Activated naive CD8-positive, alpha-beta T cell treated with anti-CD3 and anti-CD28 coated beads, Interleukin-2, amount 10 ng/mL, durations not matched to agents 7 days and 5 days (primary cell): ENCODE measurements around the gene SERPINA10. TPM values are rescaled to one million over a fixed set of nuclear protein-coding genes. Genes with fewer than 3 reads are reported as not detected.
"Not testable (repeated sequence)": the region's sequence is repeated elsewhere in the genome, so short reads cannot be mapped to it uniquely, and the experiment has no call there.

Source experiments
- ATAC-seq: fragments of 150-1000 bp; cut with Tn5 transposase; one replicate; pipeline ENCODE4 v1.10.0; 2021; ENCODE audit warnings: low read depth, moderate library complexity
- POLR2A ChIA-PET: fragments of 350-600 bp; sonication (Branson Sonifier 250); formaldehyde crosslinking; loops from one replicate; lab custom pipeline; 2021; ENCODE audit warnings: antibody characterized with exemption; lab: Charles Lee
- DNase-seq: peaks from one replicate; pipeline ENCODE4 v3.0.0; 2021
- H3K27ac Mint-ChIP-seq: one replicate; pipeline ENCODE4 v1.8.0; 2022; ENCODE audit warnings: mild to moderate bottlenecking, mixed read lengths
- H3K27me3 Mint-ChIP-seq: one replicate; pipeline ENCODE4 v1.8.0; 2022; ENCODE audit warnings: mild to moderate bottlenecking, moderate library complexity, mixed read lengths
- H3K36me3 Mint-ChIP-seq: one replicate; pipeline ENCODE4 v1.8.0; 2021; ENCODE audit warnings: mild to moderate bottlenecking, mixed read lengths
- H3K4me1 Mint-ChIP-seq: one replicate; pipeline ENCODE4 v1.8.0; 2021; ENCODE audit warnings: mixed read lengths
- H3K4me3 Mint-ChIP-seq: one replicate; pipeline ENCODE4 v1.8.0; 2022; ENCODE audit warnings: mild to moderate bottlenecking, moderate library complexity, mixed read lengths
- H3K9me3 Mint-ChIP-seq: one replicate; pipeline ENCODE4 v1.8.0; 2021; ENCODE audit warnings: mixed read lengths
- total RNA-seq, 2 experiments: library from RNA; stranded (reverse); gene quantifications; one replicate each; pipeline ENCODE4 v1.2.3, GENCODE V29; 2021

The SERPINA10 gene
- total RNA-seq, 2 experiments from 2014 or later: not detected

- POLR2A ChIA-PET: no interaction called here
- Mint-ChIP-seq H3K4me1 (peaks cover 2% of the 10 kb centered on the region), H3K27ac (no peak overlapping the region), H3K36me3 (no peaks in the 10 kb centered on the region), H3K27me3 (peaks cover 7% of the 10 kb centered on the region), H3K9me3 (no peaks in the 10 kb centered on the region), H3K4me3 (no peak overlapping the region)
- DNase-seq (no peak), ATAC-seq (no peak)
Measured at GRCh38 chr14:94284221-94284620, 8.8 kb downstream of the SERPINA10 start.

GRCh38 chr14:94282991-94283723 lies 9.9 kb downstream of the SERPINA10 start:
- POLR2A ChIA-PET: no interaction called here

DNA sequence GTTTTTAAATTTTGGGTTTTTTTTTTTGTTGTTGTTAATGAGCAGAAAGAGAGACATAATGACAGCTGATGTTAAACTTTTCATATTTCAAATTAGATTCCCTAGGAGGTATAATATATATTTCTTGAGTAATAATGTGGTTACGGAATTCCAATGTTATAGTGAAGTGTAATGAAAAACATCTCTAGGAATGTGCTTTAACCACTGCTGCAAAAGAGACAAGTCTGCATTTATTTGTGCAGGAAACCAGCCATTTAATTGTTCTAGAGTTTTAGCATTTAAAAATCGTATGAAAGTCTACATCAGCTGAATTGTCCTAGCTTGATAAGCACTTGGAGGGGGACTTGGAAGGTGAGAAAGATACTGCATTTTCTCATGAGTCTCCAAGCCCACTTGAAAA lies 14.3 kb downstream of the SERPINA10 start:
- H3K27me3 Mint-ChIP-seq: peaks cover 11% of the 10 kb centered on the region
- H3K4me1 Mint-ChIP-seq: no peaks in the 10 kb centered on the region
- H3K4me3 Mint-ChIP-seq: no peak overlapping the region
- H3K36me3 Mint-ChIP-seq: no peaks in the 10 kb centered on the region
- no peak overlapping the region for H3K27ac Mint-ChIP-seq
- POLR2A ChIA-PET: no interaction called here
- no peaks in the 10 kb centered on the region for H3K9me3 Mint-ChIP-seq
- ATAC-seq (no peak), DNase-seq (no peak)

More at GRCh38 chr14:94282991-94283723, 9.9 kb downstream of the SERPINA10 start:
- Mint-ChIP-seq H3K4me3 (no peak overlapping the region), H3K27ac (no peak overlapping the region), H3K9me3 (no peaks in the 10 kb centered on the region), H3K4me1 (peaks cover 2% of the 10 kb centered on the region), H3K36me3 (no peaks in the 10 kb centered on the region), H3K27me3 (peaks cover 7% of the 10 kb centered on the region)
- DNase-seq (no peak), ATAC-seq (no peak)

DNA sequence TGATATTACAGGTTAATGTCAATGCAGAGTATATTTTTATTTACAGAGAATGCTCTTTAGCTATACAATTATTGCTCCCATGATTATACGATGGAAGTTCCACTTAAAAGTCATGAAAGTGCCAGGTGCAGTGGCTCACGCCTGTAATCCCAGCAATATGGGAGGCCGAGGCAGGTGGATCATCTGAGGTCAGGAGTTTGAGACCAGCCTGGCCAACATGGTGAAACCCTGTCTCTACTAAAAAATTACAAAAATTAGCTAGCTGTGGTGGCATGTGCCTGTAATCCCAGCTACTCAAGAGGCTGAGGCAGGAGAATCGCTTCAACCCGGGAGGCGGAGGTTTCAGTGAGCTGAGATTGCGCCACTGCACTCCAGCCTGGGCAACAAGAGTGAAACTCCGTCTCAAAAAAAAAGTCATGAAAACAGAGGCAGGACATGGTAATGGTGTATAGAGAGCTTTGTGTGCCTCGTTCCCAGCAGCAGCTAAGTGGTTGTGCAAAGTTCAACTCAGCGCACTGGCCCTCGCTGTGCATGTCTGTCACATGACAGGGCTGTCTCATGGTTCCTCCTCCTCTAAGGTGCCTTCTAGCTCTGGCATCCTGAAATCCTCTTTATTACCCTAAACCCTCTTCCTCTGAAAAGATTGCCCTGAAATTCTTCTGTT lies 16.0 kb downstream of the SERPINA10 start:
- H3K4me1 Mint-ChIP-seq, DNase-seq, H3K27ac Mint-ChIP-seq, H3K9me3 Mint-ChIP-seq, H3K36me3 Mint-ChIP-seq, ATAC-seq, H3K4me3 Mint-ChIP-seq, POLR2A ChIA-PET: not testable (repeated sequence)
- H3K27me3 Mint-ChIP-seq: peaks cover 17% of the 10 kb centered on the region

DNA sequence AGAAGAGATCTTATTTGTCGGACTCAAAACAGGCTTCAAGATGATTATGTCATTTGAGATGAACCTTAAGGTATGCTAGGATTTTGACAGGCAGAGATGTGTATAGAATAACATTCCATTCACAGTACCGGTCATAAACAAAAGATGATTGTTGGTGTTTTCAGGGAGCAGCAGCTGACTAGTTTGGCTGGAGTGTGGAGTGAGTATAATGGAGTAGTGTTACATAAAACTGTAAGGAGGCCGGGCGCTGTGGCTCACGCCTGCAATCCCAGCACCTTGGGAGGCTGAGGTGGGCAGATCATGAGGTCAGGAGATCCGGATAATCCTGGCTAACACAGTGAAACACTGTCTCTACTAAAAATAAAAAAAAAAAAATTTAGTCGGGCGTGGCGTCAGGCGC lies 23.9 kb downstream of the SERPINA10 start:
- no peak overlapping the region for H3K27ac Mint-ChIP-seq
- H3K36me3 Mint-ChIP-seq: no peaks in the 10 kb centered on the region
- H3K27me3 Mint-ChIP-seq: peaks cover 23% of the 10 kb centered on the region
- no peaks in the 10 kb centered on the region for H3K9me3 Mint-ChIP-seq
- POLR2A ChIA-PET: no interaction called here
- H3K4me3 Mint-ChIP-seq: no peak overlapping the region
- no peaks in the 10 kb centered on the region for H3K4me1 Mint-ChIP-seq
- DNase-seq (no peak), ATAC-seq (no peak)

DNA sequence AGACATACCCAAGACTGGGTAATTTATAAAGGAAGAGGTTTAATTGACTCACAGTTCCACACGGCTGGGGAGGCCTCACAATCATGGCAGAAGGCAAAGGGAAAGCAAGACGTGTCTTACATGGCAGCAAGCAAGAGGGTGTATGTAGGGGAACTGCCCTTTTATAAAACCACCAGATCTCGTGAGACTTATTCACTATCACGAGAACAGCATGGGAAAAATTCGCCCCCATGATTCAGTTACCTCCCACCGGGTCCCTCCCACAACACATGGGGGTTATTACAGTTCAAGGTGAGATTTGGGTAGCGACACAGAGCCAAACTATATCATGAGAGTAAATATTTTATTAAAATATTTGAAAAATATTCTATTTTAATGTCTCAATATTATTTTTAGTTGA lies 24.5 kb downstream of the SERPINA10 start:
- ATAC-seq, POLR2A ChIA-PET, DNase-seq, H3K4me1 Mint-ChIP-seq, H3K27ac Mint-ChIP-seq, H3K9me3 Mint-ChIP-seq, H3K4me3 Mint-ChIP-seq, H3K36me3 Mint-ChIP-seq: not testable (repeated sequence)
- H3K27me3 Mint-ChIP-seq: peaks cover 23% of the 10 kb centered on the region

DNA sequence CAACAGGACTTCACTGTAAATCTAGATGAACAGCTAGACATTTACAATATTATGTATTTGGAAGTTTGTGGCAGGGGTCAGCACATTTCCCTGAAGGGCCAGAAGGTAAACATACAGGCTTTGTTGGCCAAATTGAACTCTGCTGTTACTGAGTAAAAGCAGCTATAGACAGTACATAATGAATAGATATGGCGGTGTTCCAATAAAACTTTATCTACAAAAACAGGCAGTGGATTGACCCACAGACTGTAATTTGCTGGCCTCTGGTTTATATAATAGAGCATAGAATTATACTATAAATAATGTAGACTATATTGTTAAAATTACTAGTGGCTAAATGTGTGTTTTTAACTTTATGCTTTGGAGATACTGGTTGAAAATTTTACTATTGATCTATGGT lies 25.7 kb downstream of the SERPINA10 start:
- no peak for ATAC-seq
- Mint-ChIP-seq H3K27me3 (peaks cover 18% of the 10 kb centered on the region), H3K9me3 (peaks cover 5% of the 10 kb centered on the region), H3K4me3 (no peak overlapping the region), H3K4me1 (no peaks in the 10 kb centered on the region), H3K36me3 (no peaks in the 10 kb centered on the region), H3K27ac (no peak overlapping the region)
- POLR2A ChIA-PET: no interaction called here
- no peak for DNase-seq

- H3K4me1 Mint-ChIP-seq, H3K4me3 Mint-ChIP-seq, H3K9me3 Mint-ChIP-seq, H3K27ac Mint-ChIP-seq, H3K36me3 Mint-ChIP-seq, H3K27me3 Mint-ChIP-seq, ATAC-seq, POLR2A ChIA-PET, DNase-seq: not testable (repeated sequence)
Measured at GRCh38 chr14:94264195-94264594, 28.9 kb downstream of the SERPINA10 start.

- POLR2A ChIA-PET: no interaction called here
Measured at GRCh38 chr14:94244182-94244581, 48.9 kb downstream of the SERPINA10 start.

GRCh38 chr14:94239406-94239805 lies 53.7 kb downstream of the SERPINA10 start:
- POLR2A ChIA-PET: no interaction called here
- Mint-ChIP-seq H3K27me3 (peaks cover 4% of the 10 kb centered on the region), H3K9me3 (no peaks in the 10 kb centered on the region), H3K36me3 (no peaks in the 10 kb centered on the region), H3K4me1 (peaks cover 7% of the 10 kb centered on the region), H3K4me3 (no peak overlapping the region), H3K27ac (no peak overlapping the region)
- ATAC-seq (no peak), DNase-seq (no peak)

More at GRCh38 chr14:94244182-94244581, 48.9 kb downstream of the SERPINA10 start:
- Mint-ChIP-seq H3K27ac (no peak overlapping the region), H3K4me3 (no peak overlapping the region), H3K36me3 (no peaks in the 10 kb centered on the region), H3K4me1 (no peaks in the 10 kb centered on the region), H3K27me3 (peaks cover 12% of the 10 kb centered on the region), H3K9me3 (no peaks in the 10 kb centered on the region)
- no peak for ATAC-seq
- DNase-seq: no peak

DNA sequence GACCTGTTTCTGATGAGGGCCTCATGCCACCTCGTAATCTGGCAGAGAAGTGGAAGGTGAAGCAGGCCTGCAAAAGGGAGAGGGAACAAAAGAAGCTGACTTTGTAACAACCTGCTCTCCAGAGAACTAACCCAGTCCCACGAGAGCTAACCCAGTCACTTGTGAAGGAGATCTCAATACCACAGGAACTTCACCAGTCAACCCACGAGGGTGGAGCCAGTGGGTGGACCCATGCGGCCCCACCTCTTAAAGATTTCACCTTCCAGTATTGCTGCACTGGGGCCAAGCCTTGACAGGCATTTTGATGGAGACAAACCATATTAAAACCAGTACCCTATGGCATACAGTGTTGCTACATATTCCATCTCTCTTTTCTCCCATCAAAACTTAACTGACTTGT lies 55.1 kb downstream of the SERPINA10 start:
- Mint-ChIP-seq H3K36me3 (no peaks in the 10 kb centered on the region), H3K27ac (no peak overlapping the region), H3K9me3 (no peaks in the 10 kb centered on the region), H3K4me1 (peaks cover 7% of the 10 kb centered on the region), H3K27me3 (peaks cover 2% of the 10 kb centered on the region), H3K4me3 (no peak overlapping the region)
- DNase-seq: no peak
- POLR2A ChIA-PET: no interaction called here
- no peak for ATAC-seq

GRCh38 chr14:94237046-94237445 lies 56.0 kb downstream of the SERPINA10 start:
- no peak for DNase-seq
- H3K9me3 Mint-ChIP-seq: no peaks in the 10 kb centered on the region
- H3K27me3 Mint-ChIP-seq: peaks cover 2% of the 10 kb centered on the region
- no peak for ATAC-seq
- POLR2A ChIA-PET: no interaction called here
- H3K4me3 Mint-ChIP-seq: no peak overlapping the region
- H3K36me3 Mint-ChIP-seq: no peaks in the 10 kb centered on the region
- H3K4me1 Mint-ChIP-seq: peaks cover 7% of the 10 kb centered on the region
- no peak overlapping the region for H3K27ac Mint-ChIP-seq
